ENCODE data around the gene HIVEP2. TPM values are rescaled to one million over a fixed set of nuclear protein-coding genes. Genes with fewer than 3 reads are reported as not detected.

Gene HIVEP2
- total RNA-seq, 1 experiment from 2014 or later, result 3.2 TPM

DNA sequence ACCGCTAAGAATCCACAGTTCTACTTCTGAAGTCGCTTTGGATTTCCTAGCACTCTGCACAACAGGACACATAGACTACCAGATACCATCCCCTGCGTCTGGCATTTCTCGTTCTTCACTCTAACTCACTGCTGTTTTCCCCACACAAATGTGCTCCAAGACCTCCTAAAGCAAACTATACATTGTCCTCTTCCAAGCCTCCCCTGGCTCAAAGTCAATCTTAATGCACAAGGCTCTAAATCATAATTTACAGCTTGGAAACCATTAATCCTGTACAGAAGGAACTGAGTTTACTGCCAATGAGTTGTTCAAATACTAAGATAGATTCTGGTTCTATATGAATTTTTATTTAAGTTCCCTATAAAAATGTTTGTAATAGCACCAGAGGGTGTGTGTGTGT lies 128.5 kb downstream of the HIVEP2 start:
- Histone ChIP-seq H3K4me3 (ENCODE audit: low read depth, low read length, poor library complexity, severe bottlenecking) (no peak overlapping the region), H3K27ac (ENCODE audit: low read depth, low read length, poor library complexity, severe bottlenecking) (no peak overlapping the region), H3K27me3 (replicated peaks; ENCODE audit: insufficient read depth, low read depth, low read length, poor library complexity) (no peaks in the 10 kb centered on the region), H3K9me3 (ENCODE audit: low read depth, low read length, poor library complexity, severe bottlenecking) (no peaks in the 10 kb centered on the region), H3K36me3 (ENCODE audit: insufficient read depth, low read length, poor library complexity, severe bottlenecking) (no peaks in the 10 kb centered on the region), H3K4me1 (ENCODE audit: insufficient read depth, low read length, poor library complexity, severe bottlenecking) (no peaks in the 10 kb centered on the region)
- ChIA-PET CTCF (no interaction called here), POLR2A (ENCODE audit: low non-redundant PET) (no interaction called here)
- TF ChIP-seq EZH2 (IDR thresholded peaks at IDR 0.05; ENCODE audit: borderline replicate concordance, low read depth, low read length, poor library complexity, severe bottlenecking) (no peak), CTCF (conservative IDR thresholded peaks at IDR 0.05; ENCODE audit: low read depth, low read length) (no peak)
- DNase-seq (ENCODE audit: low spot score), result no peak
- BruUV-seq (replicated peaks), result no TSS peak
- intact Hi-C loops (cut with micrococcal nuclease; ENCODE audit: unreplicated experiment), result no loop called here

DNA sequence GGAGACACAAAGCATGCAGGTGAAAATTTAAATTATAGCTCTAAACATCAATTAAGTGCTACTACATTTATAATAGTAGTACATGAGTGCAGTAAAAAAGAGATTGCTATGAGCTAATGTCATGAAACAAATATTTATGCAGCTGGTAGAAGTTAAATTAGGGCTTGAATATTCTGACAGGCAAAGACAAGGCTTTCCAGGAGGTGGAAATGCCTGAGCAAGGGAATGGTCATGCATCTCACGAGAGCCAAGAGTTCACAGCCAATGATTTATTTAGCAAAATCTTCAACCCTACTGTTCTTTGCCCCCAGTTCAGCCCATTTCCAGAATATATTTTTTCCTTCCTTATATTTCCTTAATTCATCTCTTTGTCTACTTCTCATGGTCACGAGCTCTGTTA lies 128.9 kb downstream of the HIVEP2 start:
- H3K36me3 ChIP-seq (ENCODE audit: insufficient read depth, low read length, poor library complexity, severe bottlenecking), result no peaks in the 10 kb centered on the region
- no peak for DNase-seq (ENCODE audit: low spot score)
- POLR2A ChIA-PET (ENCODE audit: low non-redundant PET), result no interaction called here
- no peaks in the 10 kb centered on the region for H3K4me1 ChIP-seq (ENCODE audit: insufficient read depth, low read length, poor library complexity, severe bottlenecking)
- TF ChIP-seq CTCF (conservative IDR thresholded peaks at IDR 0.05; ENCODE audit: low read depth, low read length) (no peak), EZH2 (IDR thresholded peaks at IDR 0.05; ENCODE audit: borderline replicate concordance, low read depth, low read length, poor library complexity, severe bottlenecking) (no peak)
- intact Hi-C loops (cut with micrococcal nuclease; ENCODE audit: unreplicated experiment), result no loop called here
- no peak overlapping the region for H3K27ac ChIP-seq (ENCODE audit: low read depth, low read length, poor library complexity, severe bottlenecking)
- H3K9me3 ChIP-seq (ENCODE audit: low read depth, low read length, poor library complexity, severe bottlenecking), result no peaks in the 10 kb centered on the region
- CTCF ChIA-PET, result no interaction called here
- no TSS peak for BruUV-seq (replicated peaks)
- no peaks in the 10 kb centered on the region for H3K27me3 ChIP-seq (replicated peaks; ENCODE audit: insufficient read depth, low read depth, low read length, poor library complexity)
- no peak overlapping the region for H3K4me3 ChIP-seq (ENCODE audit: low read depth, low read length, poor library complexity, severe bottlenecking)

- no TSS peak for BruUV-seq (replicated peaks)
- TF ChIP-seq CTCF (conservative IDR thresholded peaks at IDR 0.05; ENCODE audit: low read depth, low read length) (no peak), EZH2 (IDR thresholded peaks at IDR 0.05; ENCODE audit: borderline replicate concordance, low read depth, low read length, poor library complexity, severe bottlenecking) (no peak)
- Histone ChIP-seq H3K36me3 (ENCODE audit: insufficient read depth, low read length, poor library complexity, severe bottlenecking) (no peaks in the 10 kb centered on the region), H3K4me1 (ENCODE audit: insufficient read depth, low read length, poor library complexity, severe bottlenecking) (no peaks in the 10 kb centered on the region), H3K4me3 (ENCODE audit: low read depth, low read length, poor library complexity, severe bottlenecking) (no peak overlapping the region), H3K9me3 (ENCODE audit: low read depth, low read length, poor library complexity, severe bottlenecking) (no peaks in the 10 kb centered on the region), H3K27ac (ENCODE audit: low read depth, low read length, poor library complexity, severe bottlenecking) (no peak overlapping the region), H3K27me3 (replicated peaks; ENCODE audit: insufficient read depth, low read depth, low read length, poor library complexity) (no peaks in the 10 kb centered on the region)
- CTCF ChIA-PET, result no interaction called here
- intact Hi-C loops (cut with micrococcal nuclease; ENCODE audit: unreplicated experiment), result no loop called here
- POLR2A ChIA-PET (ENCODE audit: low non-redundant PET), result no interaction called here
- no peak for DNase-seq (ENCODE audit: low spot score)
Measured at GRCh38 chr6:142811923-142812322, 133.1 kb downstream of the HIVEP2 start.

All from A673 (cell line).